K562 (cell line): Measurements from ENCODE around the gene NPDC1. TPM values are rescaled to one million over a fixed set of nuclear protein-coding genes. Genes with fewer than 3 reads are reported as not detected.

Source experiments
- FOXM1 ChIP-seq, 2 experiments: fragments of 450-650 bp in 1 of 2; sonication (generic) in 1 of 2; formaldehyde crosslinking in 1 of 2; IDR thresholded peaks; 2 replicates each; pipeline versions ENCODE4 v1.6.1 to v1.9.0; 2017 to 2022; ENCODE audit warnings: low read depth in 2 of 2, mild to moderate bottlenecking in 2 of 2, missing genetic modification reagents in 1 of 2, moderate library complexity in 1 of 2
- HDAC2 ChIP-seq: fragments of 450-650 bp; IDR thresholded peaks from 2 replicates; pipeline ENCODE4 v1.6.1; 2016; ENCODE audit warnings: mild to moderate bottlenecking
- MCM5 ChIP-seq: fragments of 450-650 bp; IDR thresholded peaks from 2 replicates; pipeline ENCODE4 v1.6.1; 2016; ENCODE audit warnings: low read depth
- PTTG1 ChIP-seq: fragments of 450-650 bp; IDR thresholded peaks from 2 replicates; pipeline ENCODE4 v1.6.1; 2016; ENCODE audit warnings: low read depth, mild to moderate bottlenecking, missing genetic modification characterization, missing compliant biosample characterization
- SMARCE1 ChIP-seq: fragments of 450-650 bp; IDR thresholded peaks from 2 replicates; pipeline ENCODE4 v1.7.1; 2016; ENCODE audit warnings: mild to moderate bottlenecking
- SRF ChIP-seq, 2 experiments: fragments of 250-450, 450-650 bp in 1 of 2; sonication (Bioruptor Pico) in 1 of 2; sonication (generic) in 1 of 2; formaldehyde crosslinking; IDR thresholded peaks; 2 replicates each; pipeline versions ENCODE4 v1.5.0 to v1.5.1; 2020 to 2022; ENCODE audit warnings: mild to moderate bottlenecking in 1 of 2, missing genetic modification reagents in 1 of 2
- TCF3 ChIP-seq: sonication (generic); formaldehyde crosslinking; IDR thresholded peaks from 2 replicates; pipeline ENCODE4 v1.4.0; 2020; ENCODE audit warnings: mild to moderate bottlenecking, missing genetic modification reagents
- TOE1 ChIP-seq, 2 experiments: fragments of 450-650 bp in 1 of 2; sonication (generic) in 1 of 2; formaldehyde crosslinking in 1 of 2; IDR thresholded peaks; 2 replicates each; pipeline versions ENCODE4 v1.7.1 to v1.8.0; 2016 to 2022; ENCODE audit warnings: borderline replicate concordance in 2 of 2, mild to moderate bottlenecking in 2 of 2, antibody characterized with exemption in 1 of 2, inconsistent platforms in 1 of 2, low read depth in 1 of 2, missing genetic modification reagents in 1 of 2, moderate library complexity in 1 of 2
- ZNF76 ChIP-seq: fragments of 250-450 bp; sonication (Bioruptor Pico); IDR thresholded peaks from 2 replicates; pipeline ENCODE4 v1.4.0; 2020; ENCODE audit warnings: mild to moderate bottlenecking, moderate library complexity, borderline replicate concordance
- polyA plus RNA-seq, 8 experiments: library from polyadenylated mRNA; depleted of rRNA in 4 of 8; stranded (reverse) in 5 of 8; unstranded in 3 of 8; fragments of >200 nt; fragmentation: Nextera tagmentation in 2 of 8; fragmentation: Illumina TruSeq in 1 of 8; extraction: Ambion mirVana in 2 of 8; extraction: Trizol in 1 of 8; gene quantifications; 2 replicates each; pipeline versions ENCODE4 v1.2.1 to v1.2.3, GENCODE V29; 2011 to 2014; ENCODE audit warnings: inconsistent platforms in 1 of 8, missing spikeins in 1 of 8
- total RNA-seq, 7 experiments: library from RNA; depleted of rRNA in 6 of 7; stranded (reverse); fragments of >200 nt in 6 of 7; fragmentation: Illumina TruSeq in 2 of 7; extraction: Trizol in 2 of 7; gene quantifications; 2 replicates each; pipeline versions ENCODE4 v1.2.1 to v1.2.3, GENCODE V29; 2011 to 2021; ENCODE audit warnings: low replicate concordance in 1 of 7
- TF ChIP-seq, protein P1 (sequence below): fragments of 250-450 bp; sonication (Bioruptor Pico); IDR thresholded peaks from 2 replicates; pipeline ENCODE4 v1.4.0; 2020; ENCODE audit warnings: mild to moderate bottlenecking
- TF ChIP-seq, protein P2 (sequence below): sonication (generic); formaldehyde crosslinking; IDR thresholded peaks from 2 replicates; pipeline ENCODE4 v1.8.1; 2022; ENCODE audit warnings: missing genetic modification reagents
- TF ChIP-seq, protein P3 (sequence below): fragments of 200-800 bp; sonication (Bioruptor generic); IDR thresholded peaks from 2 replicates; pipeline ENCODE4 v1.6.1; 2016; ENCODE audit warnings: missing genetic modification characterization, missing compliant biosample characterization
- TF ChIP-seq, protein P4 (sequence below), 3 experiments: fragments of 200-800 bp in 1 of 3; fragments of 250-450 bp in 1 of 3; fragments of 450-650 bp in 1 of 3; sonication (Bioruptor Pico) in 1 of 3; sonication (Bioruptor generic) in 1 of 3; formaldehyde crosslinking in 1 of 3; IDR thresholded peaks; 2 replicates each; pipeline versions ENCODE4 v1.6.1 to v1.8.0; 2016 to 2022; ENCODE audit warnings: mild to moderate bottlenecking in 2 of 3, missing genetic modification characterization in 2 of 3, missing compliant biosample characterization in 1 of 3, moderate library complexity in 1 of 3

The NPDC1 gene
- total and polyA plus RNA-seq, 9 of the 15 experiments (the other 6 are each of a cell fraction or from before 2014, with no cell fraction given), result 0.06 to 2.1 (median 0.53) TPM; not detected in 3

DNA sequence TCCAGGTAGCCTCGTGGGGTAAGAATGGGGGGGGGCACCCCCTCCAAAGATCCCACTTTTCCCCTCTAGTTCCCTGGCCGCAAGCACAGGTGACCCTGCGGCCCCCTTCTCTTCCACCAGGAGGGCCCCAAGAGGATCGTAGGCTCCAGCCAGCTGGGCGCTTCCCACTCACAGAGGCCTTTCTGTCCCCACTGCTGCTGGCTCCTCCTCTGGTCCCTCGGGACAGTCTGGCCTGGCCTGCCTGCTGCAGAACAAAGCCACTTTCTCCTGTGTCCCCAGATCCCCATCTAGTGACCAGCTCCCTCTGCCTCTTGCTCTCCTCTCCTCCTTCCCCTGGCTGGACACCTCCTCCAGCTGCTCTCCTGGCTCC lies 24.9 kb upstream of the NPDC1 start (continued):
- TF ChIP-seq TOE1 (IDR thresholded peaks at IDR 0.05; ENCODE audit: borderline replicate concordance), result peak; percentile 56; the same call in 1 of the 2 replicates
- no peak for TF ChIP-seq TOE1 (CRISPR knock-in tag; IDR thresholded peaks at IDR 0.05; ENCODE audit: borderline replicate concordance, low read depth)
- 0 out of 2 replicates have a peak, but pooled peaks have one; percentile 33 for TF ChIP-seq ZNF76 (CRISPR knock-in tag)
- no peak for TF ChIP-seq PTTG1
- no peak for TF ChIP-seq SRF (CRISPR knock-in tag; IDR thresholded peaks at IDR 0.05)
- 0 out of 2 replicates have a peak, but pooled peaks have one; percentile 26 for TF ChIP-seq SMARCE1
- TF ChIP-seq HDAC2, result no peak
- TF ChIP-seq TCF3 (CRISPR knock-in tag), result 0 out of 2 replicates have a peak, but pooled peaks have one; percentile 7
- no peak for TF ChIP-seq FOXM1 (IDR thresholded peaks at IDR 0.05; ENCODE audit: low read depth)
- no peak for TF ChIP-seq FOXM1 (CRISPR knock-in tag; IDR thresholded peaks at IDR 0.05; ENCODE audit: low read depth)
- TF ChIP-seq, protein P1, sequence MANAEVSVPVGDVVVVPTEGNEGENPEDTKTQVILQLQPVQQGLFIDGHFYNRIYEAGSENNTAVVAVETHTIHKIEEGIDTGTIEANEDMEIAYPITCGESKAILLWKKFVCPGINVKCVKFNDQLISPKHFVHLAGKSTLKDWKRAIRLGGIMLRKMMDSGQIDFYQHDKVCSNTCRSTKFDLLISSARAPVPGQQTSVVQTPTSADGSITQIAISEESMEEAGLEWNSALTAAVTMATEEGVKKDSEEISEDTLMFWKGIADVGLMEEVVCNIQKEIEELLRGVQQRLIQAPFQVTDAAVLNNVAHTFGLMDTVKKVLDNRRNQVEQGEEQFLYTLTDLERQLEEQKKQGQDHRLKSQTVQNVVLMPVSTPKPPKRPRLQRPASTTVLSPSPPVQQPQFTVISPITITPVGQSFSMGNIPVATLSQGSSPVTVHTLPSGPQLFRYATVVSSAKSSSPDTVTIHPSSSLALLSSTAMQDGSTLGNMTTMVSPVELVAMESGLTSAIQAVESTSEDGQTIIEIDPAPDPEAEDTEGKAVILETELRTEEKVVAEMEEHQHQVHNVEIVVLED (CRISPR knock-in tag), result no peak
- TF ChIP-seq, protein P2, sequence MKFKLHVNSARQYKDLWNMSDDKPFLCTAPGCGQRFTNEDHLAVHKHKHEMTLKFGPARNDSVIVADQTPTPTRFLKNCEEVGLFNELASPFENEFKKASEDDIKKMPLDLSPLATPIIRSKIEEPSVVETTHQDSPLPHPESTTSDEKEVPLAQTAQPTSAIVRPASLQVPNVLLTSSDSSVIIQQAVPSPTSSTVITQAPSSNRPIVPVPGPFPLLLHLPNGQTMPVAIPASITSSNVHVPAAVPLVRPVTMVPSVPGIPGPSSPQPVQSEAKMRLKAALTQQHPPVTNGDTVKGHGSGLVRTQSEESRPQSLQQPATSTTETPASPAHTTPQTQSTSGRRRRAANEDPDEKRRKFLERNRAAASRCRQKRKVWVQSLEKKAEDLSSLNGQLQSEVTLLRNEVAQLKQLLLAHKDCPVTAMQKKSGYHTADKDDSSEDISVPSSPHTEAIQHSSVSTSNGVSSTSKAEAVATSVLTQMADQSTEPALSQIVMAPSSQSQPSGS (CRISPR knock-in tag), result no peak
- TF ChIP-seq MCM5, result no peak
- TF ChIP-seq, protein P3, sequence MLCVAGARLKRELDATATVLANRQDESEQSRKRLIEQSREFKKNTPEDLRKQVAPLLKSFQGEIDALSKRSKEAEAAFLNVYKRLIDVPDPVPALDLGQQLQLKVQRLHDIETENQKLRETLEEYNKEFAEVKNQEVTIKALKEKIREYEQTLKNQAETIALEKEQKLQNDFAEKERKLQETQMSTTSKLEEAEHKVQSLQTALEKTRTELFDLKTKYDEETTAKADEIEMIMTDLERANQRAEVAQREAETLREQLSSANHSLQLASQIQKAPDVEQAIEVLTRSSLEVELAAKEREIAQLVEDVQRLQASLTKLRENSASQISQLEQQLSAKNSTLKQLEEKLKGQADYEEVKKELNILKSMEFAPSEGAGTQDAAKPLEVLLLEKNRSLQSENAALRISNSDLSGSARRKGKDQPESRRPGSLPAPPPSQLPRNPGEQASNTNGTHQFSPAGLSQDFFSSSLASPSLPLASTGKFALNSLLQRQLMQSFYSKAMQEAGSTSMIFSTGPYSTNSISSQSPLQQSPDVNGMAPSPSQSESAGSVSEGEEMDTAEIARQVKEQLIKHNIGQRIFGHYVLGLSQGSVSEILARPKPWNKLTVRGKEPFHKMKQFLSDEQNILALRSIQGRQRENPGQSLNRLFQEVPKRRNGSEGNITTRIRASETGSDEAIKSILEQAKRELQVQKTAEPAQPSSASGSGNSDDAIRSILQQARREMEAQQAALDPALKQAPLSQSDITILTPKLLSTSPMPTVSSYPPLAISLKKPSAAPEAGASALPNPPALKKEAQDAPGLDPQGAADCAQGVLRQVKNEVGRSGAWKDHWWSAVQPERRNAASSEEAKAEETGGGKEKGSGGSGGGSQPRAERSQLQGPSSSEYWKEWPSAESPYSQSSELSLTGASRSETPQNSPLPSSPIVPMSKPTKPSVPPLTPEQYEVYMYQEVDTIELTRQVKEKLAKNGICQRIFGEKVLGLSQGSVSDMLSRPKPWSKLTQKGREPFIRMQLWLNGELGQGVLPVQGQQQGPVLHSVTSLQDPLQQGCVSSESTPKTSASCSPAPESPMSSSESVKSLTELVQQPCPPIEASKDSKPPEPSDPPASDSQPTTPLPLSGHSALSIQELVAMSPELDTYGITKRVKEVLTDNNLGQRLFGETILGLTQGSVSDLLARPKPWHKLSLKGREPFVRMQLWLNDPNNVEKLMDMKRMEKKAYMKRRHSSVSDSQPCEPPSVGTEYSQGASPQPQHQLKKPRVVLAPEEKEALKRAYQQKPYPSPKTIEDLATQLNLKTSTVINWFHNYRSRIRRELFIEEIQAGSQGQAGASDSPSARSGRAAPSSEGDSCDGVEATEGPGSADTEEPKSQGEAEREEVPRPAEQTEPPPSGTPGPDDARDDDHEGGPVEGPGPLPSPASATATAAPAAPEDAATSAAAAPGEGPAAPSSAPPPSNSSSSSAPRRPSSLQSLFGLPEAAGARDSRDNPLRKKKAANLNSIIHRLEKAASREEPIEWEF (CRISPR knock-in tag), result no peak
- TF ChIP-seq, protein P4, sequence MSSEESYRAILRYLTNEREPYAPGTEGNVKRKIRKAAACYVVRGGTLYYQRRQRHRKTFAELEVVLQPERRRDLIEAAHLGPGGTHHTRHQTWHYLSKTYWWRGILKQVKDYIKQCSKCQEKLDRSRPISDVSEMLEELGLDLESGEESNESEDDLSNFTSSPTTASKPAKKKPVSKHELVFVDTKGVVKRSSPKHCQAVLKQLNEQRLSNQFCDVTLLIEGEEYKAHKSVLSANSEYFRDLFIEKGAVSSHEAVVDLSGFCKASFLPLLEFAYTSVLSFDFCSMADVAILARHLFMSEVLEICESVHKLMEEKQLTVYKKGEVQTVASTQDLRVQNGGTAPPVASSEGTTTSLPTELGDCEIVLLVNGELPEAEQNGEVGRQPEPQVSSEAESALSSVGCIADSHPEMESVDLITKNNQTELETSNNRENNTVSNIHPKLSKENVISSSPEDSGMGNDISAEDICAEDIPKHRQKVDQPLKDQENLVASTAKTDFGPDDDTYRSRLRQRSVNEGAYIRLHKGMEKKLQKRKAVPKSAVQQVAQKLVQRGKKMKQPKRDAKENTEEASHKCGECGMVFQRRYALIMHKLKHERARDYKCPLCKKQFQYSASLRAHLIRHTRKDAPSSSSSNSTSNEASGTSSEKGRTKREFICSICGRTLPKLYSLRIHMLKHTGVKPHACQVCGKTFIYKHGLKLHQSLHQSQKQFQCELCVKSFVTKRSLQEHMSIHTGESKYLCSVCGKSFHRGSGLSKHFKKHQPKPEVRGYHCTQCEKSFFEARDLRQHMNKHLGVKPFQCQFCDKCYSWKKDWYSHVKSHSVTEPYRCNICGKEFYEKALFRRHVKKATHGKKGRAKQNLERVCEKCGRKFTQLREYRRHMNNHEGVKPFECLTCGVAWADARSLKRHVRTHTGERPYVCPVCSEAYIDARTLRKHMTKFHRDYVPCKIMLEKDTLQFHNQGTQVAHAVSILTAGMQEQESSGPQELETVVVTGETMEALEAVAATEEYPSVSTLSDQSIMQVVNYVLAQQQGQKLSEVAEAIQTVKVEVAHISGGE (CRISPR knock-in tag; IDR thresholded peaks at IDR 0.05), result no peak; a peak in 1 of 6 replicates
